CD14-positive monocyte (primary cell): ENCODE results near the gene RBPMS2. TPM values are rescaled to one million over a fixed set of nuclear protein-coding genes. Genes with fewer than 3 reads are reported as not detected.
A peak's percentile ranks its signal among the peaks of the same experiment; 100 is the strongest.

Source experiments
- DNase-seq, 3 donors: peaks; one replicate each; pipeline ENCODE4 v3.0.0-alpha.2; 2011 to 2022
- H2AFZ ChIP-seq: 2 replicates; pipeline ENCODE4 v1.6.0; 2012; ENCODE audit warnings: mild to moderate bottlenecking, low read depth, low read length, inconsistent platforms; ENCODE audit not compliant: insufficient read depth, poor library complexity, severe bottlenecking
- H3K27ac ChIP-seq, 2 donors: 1 replicate in 1 of 2; 2 replicates in 1 of 2; pipeline ENCODE4 v1.5.1; 2012 to 2013; ENCODE audit warnings: low read length in 2 of 2, control low read depth in 1 of 2, inconsistent platforms in 1 of 2, low read depth in 1 of 2, mild to moderate bottlenecking in 1 of 2
- H3K27me3 ChIP-seq, 2 donors: one replicate each; pipeline versions ENCODE4 v1.6.0 to v1.6.1; 2011 to 2013; ENCODE audit warnings: low read length in 2 of 2; ENCODE audit not compliant: control insufficient read depth in 2 of 2, insufficient read depth in 2 of 2
- H3K36me3 ChIP-seq, 2 donors: replicated peaks in 1 of 2; 1 replicate in 1 of 2; 2 replicates in 1 of 2; pipeline versions ENCODE4 v1.5.1 to v1.6.1; 2012 to 2013; ENCODE audit warnings: low read length in 2 of 2, control low read depth in 1 of 2, inconsistent platforms in 1 of 2, mild to moderate bottlenecking in 1 of 2; ENCODE audit not compliant: insufficient read depth in 2 of 2, control insufficient read depth in 1 of 2
- H3K4me1 ChIP-seq, 2 donors: 1 replicate in 1 of 2; 2 replicates in 1 of 2; pipeline versions ENCODE4 v1.5.1 to v1.6.1; 2012 to 2013; ENCODE audit warnings: low read length in 2 of 2, control low read depth in 1 of 2, inconsistent platforms in 1 of 2, mild to moderate bottlenecking in 1 of 2, moderate library complexity in 1 of 2; ENCODE audit not compliant: insufficient read depth in 2 of 2, control insufficient read depth in 1 of 2
- H3K4me2 ChIP-seq: replicated peaks from 2 replicates; pipeline ENCODE3; 2012; ENCODE audit warnings: low read length, moderate library complexity, mild to moderate bottlenecking; ENCODE audit not compliant: poor library complexity, severe bottlenecking; ENCODE audit errors: extremely low read depth
- H3K4me3 ChIP-seq, 3 experiments: fragments of 200-600 bp in 1 of 3; sonication (generic) in 1 of 3; replicated peaks in 1 of 3; 1 replicate in 2 of 3; 2 replicates in 1 of 3; pipeline ENCODE4 v1.5.1; 2011 to 2013; ENCODE audit warnings: low read length in 3 of 3, mild to moderate bottlenecking in 3 of 3, control low read depth in 2 of 3, low read depth in 2 of 3, inconsistent platforms in 1 of 3, moderate library complexity in 1 of 3
- H3K79me2 ChIP-seq: 2 replicates; pipeline ENCODE4 v1.6.0; 2012; ENCODE audit warnings: mild to moderate bottlenecking, control low read depth, inconsistent platforms, low read length, moderate library complexity; ENCODE audit not compliant: insufficient read depth
- H3K9ac ChIP-seq: 2 replicates; pipeline ENCODE4 v1.6.0; 2017; ENCODE audit warnings: low read length, mild to moderate bottlenecking; ENCODE audit not compliant: insufficient read depth, poor library complexity, severe bottlenecking
- H3K9me3 ChIP-seq, 2 donors: replicated peaks in 1 of 2; 1 replicate in 1 of 2; 2 replicates in 1 of 2; pipeline versions ENCODE4 v1.5.1 to v1.6.1; 2012 to 2013; ENCODE audit warnings: low read length in 2 of 2, control low read depth in 1 of 2; ENCODE audit not compliant: control insufficient read depth in 1 of 2, insufficient read depth in 1 of 2
- H4K20me1 ChIP-seq: 2 replicates; pipeline ENCODE4 v1.6.0; 2012; ENCODE audit warnings: mild to moderate bottlenecking, low read length, control low read depth, moderate library complexity; ENCODE audit not compliant: insufficient read depth
- H3K27ac Mint-ChIP-seq, 7 donors: one replicate each; pipeline ENCODE4 v1.8.0; 2020; ENCODE audit warnings: mild to moderate bottlenecking in 7 of 7, mixed read lengths in 7 of 7, moderate library complexity in 6 of 7, inconsistent platforms in 2 of 7
- H3K27me3 Mint-ChIP-seq, 3 donors: one replicate each; pipeline ENCODE4 v1.8.0; 2021 to 2022; ENCODE audit warnings: low read depth in 3 of 3, mild to moderate bottlenecking in 3 of 3, mixed read lengths in 3 of 3, moderate library complexity in 3 of 3, inconsistent platforms in 1 of 3
- H3K36me3 Mint-ChIP-seq, 2 donors: one replicate each; pipeline ENCODE4 v1.8.0; 2020; ENCODE audit warnings: mixed read lengths in 2 of 2, inconsistent platforms in 1 of 2, mild to moderate bottlenecking in 1 of 2
- H3K4me1 Mint-ChIP-seq: one replicate; pipeline ENCODE4 v1.8.0; 2020; ENCODE audit warnings: mild to moderate bottlenecking, mixed read lengths
- H3K4me3 Mint-ChIP-seq, 2 donors: one replicate each; pipeline ENCODE4 v1.8.0; 2020; ENCODE audit warnings: mild to moderate bottlenecking in 2 of 2, mixed read lengths in 2 of 2, moderate library complexity in 1 of 2
- H3K9me3 Mint-ChIP-seq, 7 donors: one replicate each; pipeline ENCODE4 v1.8.0; 2020 to 2022; ENCODE audit warnings: mixed read lengths in 7 of 7, mild to moderate bottlenecking in 6 of 7, moderate library complexity in 6 of 7, inconsistent platforms in 2 of 7
- WGBS: methylation state at CpG from one replicate; pipeline ENCODE4 v1.1.5; 2013; ENCODE audit warnings: missing lambda C conversion rate; ENCODE audit not compliant: insufficient coverage; 5-methylcytosine and 5-hydroxymethylcytosine counted together
- intact Hi-C, 2 donors: fragments of 100-400 bp; cut with micrococcal nuclease; formaldehyde crosslinking; loops; one replicate each; pipeline versions ENCODE4 v1.15.0 to v1.15.1; 2023
- polyA plus RNA-seq, 3 donors: library from polyadenylated mRNA; depleted of rRNA in 1 of 3; unstranded in 2 of 3; stranded (reverse) in 1 of 3; fragments of 300-500 nt in 2 of 3; fragments of >200 nt in 1 of 3; fragmentation: Illumina TruSeq in 2 of 3; gene quantifications; 1 replicate in 2 of 3; 2 replicates in 1 of 3; pipeline ENCODE4 v1.2.3, GENCODE V29; 2012 to 2021
- TF ChIP-seq, protein P1 (sequence below): fragments of 200-600 bp; IDR thresholded peaks from one replicate; pipeline ENCODE4 v1.8.0; 2022; ENCODE audit warnings: antibody characterized with exemption, mild to moderate bottlenecking

Gene RBPMS2
- polyA plus RNA-seq, 3 donors = not detected

DNA sequence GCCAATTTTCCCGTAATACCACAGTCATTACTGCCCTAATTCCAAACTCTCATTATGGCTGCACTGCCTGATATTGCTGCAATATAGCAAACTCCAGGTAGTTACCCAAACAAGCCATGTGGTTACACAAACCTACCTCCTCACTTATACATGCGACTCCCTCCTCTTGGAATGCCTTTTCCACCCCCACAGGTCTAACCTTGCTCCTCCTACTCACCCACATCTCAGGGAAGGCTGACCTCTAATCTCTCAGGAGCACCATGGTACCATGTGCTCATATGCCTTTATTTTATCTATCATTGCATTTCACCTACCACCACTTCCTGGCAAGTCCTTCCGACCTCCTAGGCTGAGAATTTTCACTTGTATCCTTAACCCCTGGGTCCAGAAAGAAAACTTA, 2.9 kb downstream of the RBPMS2 start:
- H3K9me3 Mint-ChIP-seq = peaks cover 0 to 13% (median 5%) of the 10 kb centered on the region in 7 donors
- H3K4me1 Mint-ChIP-seq = peaks cover 5% of the 10 kb centered on the region
- intact Hi-C loops = no loop called here
- Histone ChIP-seq H3K27me3 (peaks cover 39 to 49% of the 10 kb centered on the region in 2 donors), H3K9ac (no peak overlapping the region), H3K9me3 (peaks cover 5 to 24% of the 10 kb centered on the region in 2 donors), H3K36me3 (no peaks in the 10 kb centered on the region), H4K20me1 (no peaks in the 10 kb centered on the region), H3K4me2 (no peak overlapping the region), H2AFZ (no peak overlapping the region), H3K4me1 (peaks cover 2 to 14% of the 10 kb centered on the region in 2 donors), H3K79me2 (no peaks in the 10 kb centered on the region), H3K27ac (no peak overlapping the region), H3K4me3 (no peak overlapping the region)
- TF ChIP-seq, protein P1, sequence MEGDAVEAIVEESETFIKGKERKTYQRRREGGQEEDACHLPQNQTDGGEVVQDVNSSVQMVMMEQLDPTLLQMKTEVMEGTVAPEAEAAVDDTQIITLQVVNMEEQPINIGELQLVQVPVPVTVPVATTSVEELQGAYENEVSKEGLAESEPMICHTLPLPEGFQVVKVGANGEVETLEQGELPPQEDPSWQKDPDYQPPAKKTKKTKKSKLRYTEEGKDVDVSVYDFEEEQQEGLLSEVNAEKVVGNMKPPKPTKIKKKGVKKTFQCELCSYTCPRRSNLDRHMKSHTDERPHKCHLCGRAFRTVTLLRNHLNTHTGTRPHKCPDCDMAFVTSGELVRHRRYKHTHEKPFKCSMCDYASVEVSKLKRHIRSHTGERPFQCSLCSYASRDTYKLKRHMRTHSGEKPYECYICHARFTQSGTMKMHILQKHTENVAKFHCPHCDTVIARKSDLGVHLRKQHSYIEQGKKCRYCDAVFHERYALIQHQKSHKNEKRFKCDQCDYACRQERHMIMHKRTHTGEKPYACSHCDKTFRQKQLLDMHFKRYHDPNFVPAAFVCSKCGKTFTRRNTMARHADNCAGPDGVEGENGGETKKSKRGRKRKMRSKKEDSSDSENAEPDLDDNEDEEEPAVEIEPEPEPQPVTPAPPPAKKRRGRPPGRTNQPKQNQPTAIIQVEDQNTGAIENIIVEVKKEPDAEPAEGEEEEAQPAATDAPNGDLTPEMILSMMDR = no peak
- H3K27ac Mint-ChIP-seq = no peak overlapping the region
- WGBS = 82% methylated on average over 2 of the region's 3 CpGs
- H3K4me3 Mint-ChIP-seq = peak overlapping the region in 1 of 2 donors; percentile 29
- peaks cover 4 to 6% of the 10 kb centered on the region in 2 donors for H3K36me3 Mint-ChIP-seq
- H3K27me3 Mint-ChIP-seq = peaks cover 52 to 63% (median 59%) of the 10 kb centered on the region in 3 donors
- no peak for DNase-seq

GRCh38 chr15:64770626-64771025, 4.8 kb downstream of the RBPMS2 start:
- Histone ChIP-seq H3K27ac (no peak overlapping the region), H3K4me2 (no peak overlapping the region), H2AFZ (no peak overlapping the region), H3K4me1 (peaks cover 2 to 9% of the 10 kb centered on the region in 2 donors), H3K4me3 (no peak overlapping the region), H3K27me3 (peaks cover 24 to 32% of the 10 kb centered on the region in 2 donors), H4K20me1 (no peaks in the 10 kb centered on the region), H3K36me3 (no peaks in the 10 kb centered on the region), H3K9ac (no peak overlapping the region), H3K79me2 (no peaks in the 10 kb centered on the region), H3K9me3 (peaks cover 5 to 13% of the 10 kb centered on the region in 2 donors)
- TF ChIP-seq, protein P1 = no peak
- Mint-ChIP-seq H3K36me3 (peaks cover 3 to 4% of the 10 kb centered on the region in 2 donors), H3K9me3 (peaks cover 0 to 9% (median 5%) of the 10 kb centered on the region in 7 donors), H3K4me1 (no peaks in the 10 kb centered on the region), H3K4me3 (no peak overlapping the region), H3K27ac (no peak overlapping the region), H3K27me3 (peaks cover 37 to 44% (median 41%) of the 10 kb centered on the region in 3 donors)
- no peak for DNase-seq
- WGBS = no CpG with 5 or more reads among the region's 2 CpGs
- intact Hi-C loops = no loop called here
